Tibial artery (tissue), 4 donors: ENCODE results near the gene UBE2D2.

ENCODE experiments used
- DNase-seq, 2 donors: peaks; one replicate each; pipeline ENCODE4 v3.0.0-alpha.2; 2019
- H3K27ac ChIP-seq, 2 donors: fragments of 200-600 bp; sonication (generic) in 1 of 2; 1 replicate in 1 of 2; 2 replicates in 1 of 2; pipeline ENCODE4 v1.5.1; 2018 to 2019; ENCODE audit warnings: mild to moderate bottlenecking in 1 of 2
- H3K27me3 ChIP-seq, 2 donors: fragments of 200-600 bp; sonication (generic) in 1 of 2; one replicate each; pipeline versions ENCODE4 v1.5.1 to v1.6.0; 2016 to 2019
- H3K36me3 ChIP-seq, 3 donors: fragments of 200-600 bp; sonication (generic) in 2 of 3; one replicate each; pipeline ENCODE4 v1.5.1; 2016 to 2019; ENCODE audit warnings: mild to moderate bottlenecking in 2 of 3
- H3K4me1 ChIP-seq, 4 donors: fragments of 200-600 bp; sonication (generic) in 2 of 4; 1 replicate in 3 of 4; 2 replicates in 1 of 4; pipeline ENCODE4 v1.5.1; 2016 to 2019
- H3K4me3 ChIP-seq, 2 donors: fragments of 200-600 bp; sonication (generic) in 1 of 2; 1 replicate in 1 of 2; 2 replicates in 1 of 2; pipeline ENCODE4 v1.5.1; 2018 to 2019; ENCODE audit warnings: mild to moderate bottlenecking in 2 of 2
- H3K9me3 ChIP-seq, 3 donors: fragments of 200-600 bp; sonication (generic) in 1 of 3; one replicate each; pipeline ENCODE4 v1.5.1; 2016 to 2019
- intact Hi-C: fragments of 100-400 bp; cut with DNase I; formaldehyde crosslinking; loops from one replicate; pipeline ENCODE4 v1.15.0; 2023; ENCODE audit warnings: low total_unique reads
- TF ChIP-seq, protein P1 (sequence below), 2 experiments: fragments of 200-600 bp in 1 of 2; fragments of 450-650 bp in 1 of 2; IDR thresholded peaks; one replicate each; pipeline ENCODE4 v1.5.1; 2017 to 2019; ENCODE audit warnings: antibody characterized with exemption in 2 of 2, mild to moderate bottlenecking in 1 of 2, moderate library complexity in 1 of 2

UBE2D2 gene

GRCh38 chr5:139653616-139654015 lies 92.5 kb downstream of the UBE2D2 start:
- Histone ChIP-seq H3K4me1 (peaks cover 4 to 81% (median 77%) of the 10 kb centered on the region in 4 donors), H3K36me3 (no peaks in the 10 kb centered on the region), H3K27ac (peak overlapping the region; percentile 88 to 94), H3K9me3 (no peaks in the 10 kb centered on the region), H3K27me3 (no peaks in the 10 kb centered on the region), H3K4me3 (no peak overlapping the region)
- DNase-seq = no peak
- intact Hi-C loops = no loop called here
- TF ChIP-seq, protein P1, sequence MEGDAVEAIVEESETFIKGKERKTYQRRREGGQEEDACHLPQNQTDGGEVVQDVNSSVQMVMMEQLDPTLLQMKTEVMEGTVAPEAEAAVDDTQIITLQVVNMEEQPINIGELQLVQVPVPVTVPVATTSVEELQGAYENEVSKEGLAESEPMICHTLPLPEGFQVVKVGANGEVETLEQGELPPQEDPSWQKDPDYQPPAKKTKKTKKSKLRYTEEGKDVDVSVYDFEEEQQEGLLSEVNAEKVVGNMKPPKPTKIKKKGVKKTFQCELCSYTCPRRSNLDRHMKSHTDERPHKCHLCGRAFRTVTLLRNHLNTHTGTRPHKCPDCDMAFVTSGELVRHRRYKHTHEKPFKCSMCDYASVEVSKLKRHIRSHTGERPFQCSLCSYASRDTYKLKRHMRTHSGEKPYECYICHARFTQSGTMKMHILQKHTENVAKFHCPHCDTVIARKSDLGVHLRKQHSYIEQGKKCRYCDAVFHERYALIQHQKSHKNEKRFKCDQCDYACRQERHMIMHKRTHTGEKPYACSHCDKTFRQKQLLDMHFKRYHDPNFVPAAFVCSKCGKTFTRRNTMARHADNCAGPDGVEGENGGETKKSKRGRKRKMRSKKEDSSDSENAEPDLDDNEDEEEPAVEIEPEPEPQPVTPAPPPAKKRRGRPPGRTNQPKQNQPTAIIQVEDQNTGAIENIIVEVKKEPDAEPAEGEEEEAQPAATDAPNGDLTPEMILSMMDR (IDR thresholded peaks at IDR 0.05) = no peak

DNA sequence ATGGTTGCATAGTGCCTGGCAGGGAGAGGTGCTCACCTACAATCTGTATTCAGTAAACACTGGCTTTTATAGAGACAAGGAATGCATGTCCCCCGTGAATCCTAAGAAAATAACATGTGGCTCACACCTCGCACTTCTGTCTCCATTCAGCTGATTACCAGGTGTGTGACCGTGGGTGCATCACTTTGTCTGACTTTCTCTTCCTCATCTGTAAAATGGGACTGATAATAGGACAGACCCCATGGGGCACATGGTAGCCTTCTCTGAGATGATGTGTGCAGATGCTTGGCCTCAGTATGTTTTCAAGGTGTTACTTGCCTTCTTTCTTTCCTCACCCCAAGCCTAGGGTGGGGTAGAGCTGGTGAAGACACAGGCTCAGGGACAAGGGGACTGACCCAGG lies 93.3 kb downstream of the UBE2D2 start:
- Histone ChIP-seq H3K27me3 (no peaks in the 10 kb centered on the region), H3K4me3 (peak overlapping the region in 1 of 2 donors; percentile 24), H3K27ac (peak overlapping the region; percentile 88 to 94), H3K4me1 (peaks cover 4 to 90% (median 85%) of the 10 kb centered on the region in 4 donors), H3K9me3 (no peaks in the 10 kb centered on the region), H3K36me3 (no peaks in the 10 kb centered on the region)
- no peak for DNase-seq
- intact Hi-C loops = no loop called here
- TF ChIP-seq, protein P1 (IDR thresholded peaks at IDR 0.05) = no peak

- Histone ChIP-seq H3K4me1 (peaks cover 10 to 95% (median 91%) of the 10 kb centered on the region in 4 donors), H3K27ac (peak overlapping the region; percentile 88 to 94), H3K4me3 (peak overlapping the region; percentile 12 to 24), H3K36me3 (no peaks in the 10 kb centered on the region), H3K9me3 (no peaks in the 10 kb centered on the region), H3K27me3 (no peaks in the 10 kb centered on the region)
- TF ChIP-seq, protein P1 (IDR thresholded peaks at IDR 0.05) = no peak
- DNase-seq = no peak
- intact Hi-C loops = loop anchor here (5.0 kb wide), 1 partner anchor 42 kb away; no protein-coding TSS in a partner anchor
These were observed 93.8 kb downstream of the UBE2D2 start for GRCh38 chr5:139654871-139655491.

- H3K27me3 ChIP-seq = no peaks in the 10 kb centered on the region
- H3K36me3 ChIP-seq = no peaks in the 10 kb centered on the region
- no peaks in the 10 kb centered on the region for H3K9me3 ChIP-seq
- H3K4me3 ChIP-seq = peak overlapping the region; percentile 12 to 24
- peak; percentile 63 to 96 for DNase-seq
- TF ChIP-seq, protein P1 (IDR thresholded peaks at IDR 0.05) = no peak
- intact Hi-C loops = loop anchor here (5.0 kb wide), 1 partner anchor 42 kb away; no protein-coding TSS in a partner anchor
- H3K27ac ChIP-seq = peak overlapping the region; percentile 88 to 94
- peaks cover 11 to 100% (median 97%) of the 10 kb centered on the region in 4 donors for H3K4me1 ChIP-seq
These were observed 94.7 kb downstream of the UBE2D2 start for GRCh38 chr5:139655727-139656271.

GRCh38 chr5:139657363-139658321 lies 96.5 kb downstream of the UBE2D2 start:
- Histone ChIP-seq H3K9me3 (no peaks in the 10 kb centered on the region), H3K36me3 (no peaks in the 10 kb centered on the region), H3K27ac (peak overlapping the region; percentile 88 to 94), H3K4me1 (peaks cover 11 to 100% (median 96%) of the 10 kb centered on the region in 4 donors), H3K27me3 (no peaks in the 10 kb centered on the region), H3K4me3 (no peak overlapping the region)
- no peak for DNase-seq
- TF ChIP-seq, protein P1 (IDR thresholded peaks at IDR 0.05) = no peak
- intact Hi-C loops = loop anchor here (5.0 kb wide), 1 partner anchor 40 kb away; no protein-coding TSS in a partner anchor
